ENCODE data around the gene TMEM184A.

DNA sequence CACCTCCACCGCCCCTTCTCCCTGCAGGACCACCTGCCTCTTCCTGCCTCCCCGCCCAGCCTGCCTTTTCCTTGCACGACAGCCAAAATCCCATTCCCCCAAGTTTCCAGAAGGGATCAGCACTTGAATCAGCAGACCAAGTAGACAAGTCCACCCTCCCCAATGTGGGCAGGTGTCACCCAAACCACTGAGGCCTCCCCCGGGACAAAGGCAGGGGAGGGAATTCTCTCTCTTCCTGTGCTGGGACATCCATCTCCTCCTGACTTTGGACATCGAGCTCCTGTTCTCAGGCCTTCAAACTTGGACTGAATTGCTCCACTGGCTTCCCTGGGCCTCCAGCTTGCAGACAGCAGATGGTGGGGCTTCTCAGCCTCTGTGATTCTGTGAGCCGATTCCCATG, 35.4 kb upstream of the TMEM184A start:
- no peak for TF ChIP-seq POLR2A (IDR thresholded peaks at IDR 0.05)
- no peak for TF ChIP-seq CTCF (IDR thresholded peaks at IDR 0.05)

All from uterus (tissue), 2 donors.